Amygdala (tissue), 56 donors: Measurements from ENCODE around the gene GRID1.

ENCODE experiments used
- DNase-seq, 56 donors: peaks; one replicate each; lab custom pipeline; 2025; lab: John Stamatoyannopoulos, UW

Gene GRID1

GRCh38 chr10:86063341-86063740 is 303.3 kb downstream of the GRID1 start:
- DNase-seq, result no peak

- DNase-seq, result no peak
Measured at GRCh38 chr10:86062647-86063145, 303.9 kb downstream of the GRID1 start.

- no peak for DNase-seq
Measured at GRCh38 chr10:86062198-86062550, 304.4 kb downstream of the GRID1 start.

DNA sequence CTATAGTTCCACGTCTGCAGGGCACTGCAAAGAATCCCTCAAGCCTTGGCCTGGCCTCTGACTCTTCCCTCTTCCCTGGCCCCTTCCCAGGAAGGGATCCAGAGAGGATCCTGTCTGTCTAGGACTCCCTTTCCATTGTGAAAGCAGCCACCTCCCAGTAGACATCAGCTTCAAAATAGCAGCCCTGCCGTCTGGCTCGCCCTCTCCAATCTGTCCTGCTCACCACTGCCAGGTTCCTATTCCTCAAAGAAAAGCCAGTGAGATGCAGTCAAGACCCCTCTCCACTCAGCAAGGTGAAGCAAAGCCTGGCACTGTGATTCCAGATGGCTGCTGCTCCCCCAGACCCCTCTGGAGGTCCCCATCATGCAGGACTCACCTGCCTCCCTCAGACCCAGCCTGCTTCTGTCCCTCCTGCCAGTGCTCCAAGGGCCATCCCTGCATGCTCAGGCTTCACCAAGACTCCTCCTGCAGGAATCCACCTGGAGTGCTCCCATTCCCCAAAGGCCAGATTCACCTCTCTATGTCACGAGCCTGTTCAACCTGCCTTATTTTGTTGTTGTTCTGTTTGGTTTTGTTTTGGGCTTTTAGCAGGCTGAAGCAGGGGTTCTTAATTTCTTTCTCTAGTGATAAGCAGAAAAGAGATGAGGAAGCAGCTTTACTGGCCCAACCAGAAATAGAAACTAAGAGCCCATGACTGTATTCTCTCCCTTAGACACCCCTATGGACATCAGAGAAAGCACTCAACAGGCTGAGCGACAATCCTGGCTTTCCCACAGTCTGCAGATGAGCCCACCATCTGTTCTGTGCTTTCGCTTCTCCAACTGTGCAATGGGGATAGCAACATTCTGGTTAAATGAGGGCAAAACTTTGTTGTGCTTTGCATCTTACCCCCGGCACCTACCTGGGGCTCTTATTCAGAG is 305.1 kb downstream of the GRID1 start:
- no peak for DNase-seq

DNA sequence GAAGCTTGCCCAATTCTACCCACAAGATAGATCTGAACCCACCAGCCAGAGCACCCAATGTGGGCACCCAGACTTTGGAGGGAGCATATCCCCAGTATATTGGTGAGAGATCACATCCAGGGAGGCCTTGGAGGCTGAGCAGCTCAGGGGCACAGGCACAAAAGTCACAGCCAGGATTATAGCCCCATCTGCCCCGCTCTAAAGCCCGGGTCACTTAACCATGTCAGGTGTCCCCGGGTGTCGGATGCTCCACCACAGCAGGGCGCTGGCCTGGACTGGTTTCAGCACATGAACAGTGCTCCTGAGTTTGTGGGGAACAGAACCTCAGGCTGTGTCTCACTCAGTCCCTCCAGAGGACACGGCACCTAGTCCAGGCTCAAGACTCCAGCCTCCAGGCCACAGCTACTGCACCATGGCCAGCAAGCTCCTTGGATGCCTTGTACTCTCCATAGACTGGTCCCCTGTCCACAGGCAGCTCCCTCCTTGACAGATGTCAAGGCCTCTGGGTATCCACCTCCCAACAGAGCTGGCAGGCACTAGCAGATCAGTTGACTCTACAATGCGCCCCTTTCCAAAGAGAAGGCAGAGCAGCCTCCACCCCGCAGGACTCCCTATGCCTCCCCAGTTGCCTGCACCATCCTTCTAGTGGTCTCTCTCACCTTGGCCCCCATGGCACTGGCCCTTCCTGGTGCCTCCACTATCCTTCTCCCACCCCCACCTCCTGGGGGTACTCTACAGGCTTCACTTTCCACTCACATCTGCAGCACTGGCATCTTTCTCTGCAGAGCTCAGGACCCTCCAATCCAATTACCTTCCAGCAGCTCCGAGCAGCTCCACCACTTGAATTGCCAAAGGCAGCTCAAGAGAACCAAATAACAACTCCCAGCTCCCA is 306.0 kb downstream of the GRID1 start:
- no peak for DNase-seq

- DNase-seq, result no peak
Measured at GRCh38 chr10:86059892-86060291, 306.7 kb downstream of the GRID1 start.

GRCh38 chr10:86058964-86059363 is 307.6 kb downstream of the GRID1 start:
- no peak for DNase-seq

DNA sequence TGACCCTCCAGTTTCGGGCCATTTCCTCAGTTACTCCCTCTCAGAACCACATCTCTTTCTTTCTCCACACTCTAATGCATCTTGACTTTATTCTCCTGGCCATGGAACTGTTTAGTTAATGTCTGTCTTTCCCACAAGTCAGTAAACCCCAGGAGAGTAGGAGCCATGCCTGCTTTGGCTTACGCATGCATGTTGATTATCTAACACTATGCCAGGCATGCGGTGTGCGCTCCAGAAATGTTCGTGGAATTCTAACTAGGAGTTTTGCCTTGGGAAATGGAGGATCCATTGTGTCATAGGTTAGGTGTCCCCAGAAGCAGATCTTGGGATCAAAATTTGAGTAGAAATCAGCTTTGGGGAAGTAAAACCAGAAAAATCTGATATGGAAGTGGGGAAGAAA is 308.9 kb downstream of the GRID1 start:
- no peak for DNase-seq

- DNase-seq, result no peak
Measured at GRCh38 chr10:86056672-86057071, 309.9 kb downstream of the GRID1 start.

GRCh38 chr10:86055928-86056327 is 310.7 kb downstream of the GRID1 start:
- no peak for DNase-seq

- DNase-seq, result no peak
Measured at GRCh38 chr10:86053675-86054074, 312.9 kb downstream of the GRID1 start.

DNA sequence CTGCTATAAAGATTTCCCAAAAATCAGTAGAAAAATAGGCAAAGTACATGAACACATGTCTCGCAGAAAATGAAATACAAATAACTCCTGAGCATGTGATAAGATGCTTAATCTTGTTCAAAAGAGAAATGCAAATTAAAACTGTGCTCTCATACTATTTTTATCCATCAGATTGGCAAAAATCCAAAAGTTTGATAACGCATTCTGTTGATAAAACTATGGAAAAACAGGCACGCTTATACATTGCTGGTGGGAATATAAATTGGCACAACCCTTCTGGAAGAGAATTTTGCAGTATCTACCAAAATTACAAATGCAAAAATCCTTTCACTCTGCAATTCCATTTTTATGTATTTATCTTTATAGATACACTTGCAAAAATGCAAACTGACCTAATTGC is 315.0 kb downstream of the GRID1 start:
- DNase-seq, result no peak

- DNase-seq, result no peak
Measured at GRCh38 chr10:86049442-86049841, 317.2 kb downstream of the GRID1 start.

- DNase-seq, result no peak
Measured at GRCh38 chr10:86048973-86049372, 317.6 kb downstream of the GRID1 start.

DNA sequence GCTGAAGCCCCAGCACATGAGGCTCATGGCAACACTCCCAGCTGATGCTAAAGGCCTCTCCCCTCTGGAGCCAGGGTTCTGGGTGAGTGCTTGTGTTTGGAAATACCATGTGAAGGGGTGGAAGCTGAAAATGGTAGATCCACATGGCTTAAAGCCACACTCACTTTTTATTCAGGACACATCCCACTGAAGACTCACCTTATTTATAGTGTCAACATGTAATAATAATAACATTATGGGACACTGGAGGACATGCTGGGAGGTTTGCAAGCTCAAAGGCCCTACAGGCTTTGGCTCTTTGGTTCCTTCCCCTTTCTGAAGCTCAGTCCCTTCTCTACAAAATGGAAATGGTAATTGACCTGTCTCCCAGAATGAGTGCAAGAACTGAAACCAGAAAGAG is 318.0 kb downstream of the GRID1 start:
- no peak for DNase-seq

DNA sequence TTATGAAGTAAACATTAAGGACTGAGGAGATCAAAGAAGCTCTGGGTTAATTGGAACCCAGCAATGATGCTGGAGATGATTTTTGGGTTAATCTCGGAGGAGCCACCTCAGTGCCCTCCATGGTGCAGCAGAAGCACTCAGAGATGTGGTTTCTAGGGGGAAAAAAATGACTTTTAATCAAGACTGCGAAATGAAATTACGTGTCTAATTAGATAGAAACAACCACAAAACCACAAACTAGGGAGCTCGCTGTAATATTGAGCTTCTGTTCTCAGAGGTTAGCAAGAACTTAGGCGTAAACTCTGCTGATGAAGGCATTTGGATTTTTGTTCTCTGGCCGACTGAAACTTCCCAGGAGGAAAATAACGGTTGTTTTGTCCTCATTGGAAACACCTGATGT is 319.0 kb downstream of the GRID1 start:
- DNase-seq, result no peak

GRCh38 chr10:86046845-86047460 is 319.6 kb downstream of the GRID1 start:
- DNase-seq, result no peak

- DNase-seq, result no peak
Measured at GRCh38 chr10:86045896-86046295, 320.7 kb downstream of the GRID1 start.

DNA sequence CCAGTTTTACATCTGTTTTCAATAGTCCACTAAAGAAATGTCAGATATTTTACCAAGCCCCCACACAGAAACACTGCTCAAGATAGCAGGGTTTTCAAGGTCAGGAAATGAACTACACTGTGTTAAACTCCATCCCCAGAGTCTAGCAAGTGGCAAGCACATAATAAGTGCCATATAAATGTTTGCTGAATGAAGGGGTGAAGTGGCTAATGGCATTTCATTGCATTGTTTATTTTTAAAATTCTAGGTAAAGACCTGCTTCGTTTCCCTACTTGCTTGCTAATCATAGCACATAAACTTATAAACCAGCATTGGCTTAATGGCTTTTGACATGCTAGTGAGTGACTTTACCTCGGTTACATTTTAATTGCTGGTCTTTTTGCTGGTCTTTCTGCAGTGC is 322.6 kb downstream of the GRID1 start:
- DNase-seq, result no peak

DNA sequence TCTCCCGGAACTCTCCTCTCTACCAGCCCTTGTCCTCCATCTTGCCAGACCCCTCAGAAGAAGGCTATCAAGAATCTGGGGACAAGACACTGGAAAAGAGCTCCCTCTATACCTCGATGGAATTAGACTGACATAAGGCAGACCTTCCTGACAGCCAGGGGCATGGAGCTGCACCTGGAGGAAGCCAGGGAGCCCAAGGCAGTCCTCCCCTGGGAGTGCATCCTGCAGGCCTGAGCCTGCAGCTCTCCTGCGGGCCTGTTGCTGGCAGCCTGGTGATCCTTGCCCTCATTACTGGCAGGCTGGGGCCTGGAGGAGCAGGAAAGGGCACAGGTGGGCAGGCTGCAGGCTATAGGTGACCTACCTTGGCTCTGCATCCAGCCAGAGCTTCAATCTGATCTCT is 323.4 kb downstream of the GRID1 start:
- DNase-seq, result no peak

DNA sequence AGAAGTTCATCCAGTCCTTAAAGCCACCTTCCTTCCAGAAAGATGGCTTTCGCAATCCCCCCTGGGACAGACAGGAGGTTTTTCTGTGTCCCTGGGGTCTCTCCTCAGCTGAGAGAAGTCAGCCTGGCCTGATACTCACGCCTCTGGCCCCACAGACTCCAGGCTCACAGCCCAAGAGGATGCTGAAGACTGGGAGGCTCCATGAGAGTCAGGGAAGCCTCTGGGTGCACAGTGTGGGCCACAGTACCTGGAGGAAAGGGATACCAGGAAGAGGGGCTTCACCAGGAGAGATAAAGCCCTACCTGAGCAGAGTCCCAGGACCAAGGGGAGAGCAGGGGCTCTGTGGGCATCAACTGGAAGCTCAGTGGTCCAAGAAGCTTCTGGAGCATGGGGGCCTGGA is 324.4 kb downstream of the GRID1 start:
- no peak for DNase-seq
